DOHH2 (cell line): Measurements from ENCODE around the gene IGF2.

Source experiments
- CTCF ChIP-seq: fragments of 200-600 bp; sonication (generic); IDR thresholded peaks from one replicate; pipeline ENCODE4 v1.5.1; 2014; ENCODE audit warnings: antibody characterized with exemption, mild to moderate bottlenecking, low read depth, low read length; ENCODE audit not compliant: poor library complexity, severe bottlenecking
- EZH2phosphoT487 ChIP-seq: fragments of 200-600 bp; sonication (generic); IDR thresholded peaks from 2 replicates; pipeline ENCODE4 v1.6.1; 2017; ENCODE audit warnings: borderline replicate concordance, mild to moderate bottlenecking, antibody characterized with exemption, low read length, moderate library complexity, mixed read lengths

- TF ChIP-seq CTCF (no peak), EZH2phosphoT487 (no peak)
Observed at GRCh38 chr11:2163428-2163978, 24.3 kb upstream of the IGF2 start.
